SK-N-SH (cell line): ENCODE measurements around the gene ENDOV. TPM values are rescaled to one million over a fixed set of nuclear protein-coding genes. Genes with fewer than 3 reads are reported as not detected.

ENCODE experiments used
- CTCF ChIA-PET: fragments of 300-600, 350-600 bp; formaldehyde crosslinking; extraction: SDS; loops from one replicate; lab custom pipeline; 2021; lab: Yijun Ruan, JAX
- POLR2A ChIA-PET: fragments of 350-600 bp; sonication (Branson Sonifier 250); formaldehyde crosslinking; extraction: SDS; loops from one replicate; lab custom pipeline; 2020; ENCODE audit warnings: antibody characterized with exemption, inconsistent platforms; lab: Yijun Ruan, JAX
- DNase-seq: peaks from one replicate; pipeline ENCODE4 v3.0.0; 2012
- H2AFZ ChIP-seq: fragments of 200-600 bp; sonication (generic); 2 replicates; pipeline ENCODE4 v1.8.1; 2016; ENCODE audit warnings: antibody characterized with exemption, mild to moderate bottlenecking, low read depth
- H3F3A ChIP-seq: fragments of 200-600 bp; sonication (generic); replicated peaks from 2 replicates; pipeline ENCODE3; 2016; ENCODE audit warnings: antibody characterized with exemption, mild to moderate bottlenecking; ENCODE audit not compliant: insufficient read depth
- H3K27ac ChIP-seq, 2 experiments: fragments of 200-500 bp in 1 of 2; fragments of 200-600 bp in 1 of 2; sonication (Bioruptor generic) in 1 of 2; sonication (generic), shearing (Covaris generic) in 1 of 2; 2 replicates each; pipeline versions ENCODE4 v1.5.1 to v1.6.1; 2014 to 2016; ENCODE audit warnings: low read depth in 2 of 2, inconsistent platforms in 1 of 2, low read length in 1 of 2, mild to moderate bottlenecking in 1 of 2, mixed read lengths in 1 of 2
- H3K27me3 ChIP-seq: fragments of 200-600 bp; sonication (generic), shearing (Covaris generic); 2 replicates; pipeline ENCODE4 v1.6.1; 2016; ENCODE audit warnings: mixed run types; ENCODE audit not compliant: insufficient read depth
- H3K36me3 ChIP-seq, 2 experiments: fragments of 200-500 bp in 1 of 2; fragments of 200-600 bp in 1 of 2; sonication (Bioruptor generic) in 1 of 2; sonication (generic) in 1 of 2; replicated peaks in 1 of 2; 2 replicates each; pipeline versions ENCODE3 to v1.5.1; 2014 to 2016; ENCODE audit warnings: low read length in 1 of 2, mild to moderate bottlenecking in 1 of 2; ENCODE audit not compliant: insufficient read depth in 2 of 2, control insufficient read depth in 1 of 2
- H3K4me1 ChIP-seq, 2 experiments: fragments of 200-500 bp in 1 of 2; fragments of 200-600 bp in 1 of 2; sonication (Bioruptor generic) in 1 of 2; sonication (generic), shearing (Covaris generic) in 1 of 2; 2 replicates each; pipeline versions ENCODE4 v1.5.1 to v1.6.1; 2014 to 2016; ENCODE audit warnings: low read depth in 1 of 2, low read length in 1 of 2, mixed run types in 1 of 2; ENCODE audit not compliant: insufficient read depth in 2 of 2, control insufficient read depth in 1 of 2
- H3K4me2 ChIP-seq: fragments of 200-600 bp; sonication (generic), shearing (Covaris generic); 2 replicates; pipeline ENCODE4 v1.6.1; 2017; ENCODE audit warnings: mixed run types
- H3K4me3 ChIP-seq, 2 experiments: fragments of 200-500 bp in 1 of 2; fragments of 200-600 bp in 1 of 2; sonication (Bioruptor generic) in 1 of 2; sonication (generic), shearing (Covaris generic) in 1 of 2; 2 replicates each; pipeline versions ENCODE4 v1.5.1 to v1.8.1; 2014 to 2016; ENCODE audit warnings: low read depth in 2 of 2, inconsistent platforms in 1 of 2, low read length in 1 of 2, mild to moderate bottlenecking in 1 of 2, mixed read lengths in 1 of 2, moderate library complexity in 1 of 2
- H3K79me2 ChIP-seq: fragments of 200-600 bp; sonication (generic); 2 replicates; pipeline ENCODE4 v1.8.1; 2017; ENCODE audit warnings: mild to moderate bottlenecking; ENCODE audit not compliant: insufficient read depth
- H3K9ac ChIP-seq: fragments of 200-600 bp; sonication (generic); 2 replicates; pipeline ENCODE4 v1.6.1; 2017; ENCODE audit warnings: mixed run types
- H3K9me2 ChIP-seq: fragments of 200-600 bp; sonication (generic); 2 replicates; pipeline ENCODE4 v1.6.1; 2017; ENCODE audit warnings: mixed run types
- H3K9me3 ChIP-seq: fragments of 200-600 bp; sonication (generic); 2 replicates; pipeline ENCODE4 v1.6.1; 2017; ENCODE audit warnings: mixed run types, mild to moderate bottlenecking, moderate library complexity
- H4K20me1 ChIP-seq: fragments of 200-600 bp; sonication (generic); 2 replicates; pipeline ENCODE4 v1.6.1; 2017; ENCODE audit warnings: mild to moderate bottlenecking, mixed run types; ENCODE audit not compliant: insufficient read depth
- EP300 ChIP-seq, 2 experiments: IDR thresholded peaks; 2 replicates each; pipeline versions ENCODE4 v1.4.0 to v1.6.1; 2012; ENCODE audit warnings: borderline replicate concordance in 1 of 2, low read depth in 1 of 2, low read length in 1 of 2
- FOXM1 ChIP-seq: IDR thresholded peaks from 2 replicates; pipeline ENCODE4 v1.4.0; 2012; ENCODE audit warnings: low read depth, mild to moderate bottlenecking
- GABPA ChIP-seq: IDR thresholded peaks from 2 replicates; pipeline ENCODE4 v1.4.0; 2012; ENCODE audit warnings: low read depth, mild to moderate bottlenecking
- GATA2 ChIP-seq: sonication (generic); formaldehyde crosslinking; IDR thresholded peaks from 2 replicates; pipeline ENCODE4 v1.5.0; 2020; ENCODE audit warnings: mild to moderate bottlenecking, missing genetic modification reagents
- JUND ChIP-seq: IDR thresholded peaks from 2 replicates; pipeline ENCODE4 v1.4.0; 2012
- MEF2A ChIP-seq: IDR thresholded peaks from 2 replicates; pipeline ENCODE4 v1.4.0; 2012; ENCODE audit warnings: low read depth, borderline replicate concordance
- MXI1 ChIP-seq: IDR thresholded peaks from 2 replicates; pipeline ENCODE4 v1.6.1; 2012; ENCODE audit warnings: mild to moderate bottlenecking, low read depth, low read length, improper control_type of control experiment
- NFIC ChIP-seq: IDR thresholded peaks from 2 replicates; pipeline ENCODE4 v1.4.0; 2012; ENCODE audit warnings: borderline replicate concordance
- NRF1 ChIP-seq: IDR thresholded peaks from 2 replicates; pipeline ENCODE4 v1.6.1; 2012; ENCODE audit warnings: low read depth, mild to moderate bottlenecking, low read length
- POLR2AphosphoS5 ChIP-seq: IDR thresholded peaks from 2 replicates; pipeline ENCODE4 v1.6.1; 2012; ENCODE audit warnings: low read depth, low read length
- RAD21 ChIP-seq: IDR thresholded peaks from 2 replicates; pipeline ENCODE4 v1.6.1; 2012; ENCODE audit warnings: mild to moderate bottlenecking, low read length
- RCOR1 ChIP-seq: fragments of 150-350 bp; IDR thresholded peaks from 2 replicates; pipeline ENCODE4 v1.6.1; 2017; ENCODE audit warnings: antibody characterized with exemption, low read length
- SIN3A ChIP-seq: IDR thresholded peaks from 2 replicates; pipeline ENCODE4 v1.6.1; 2012; ENCODE audit warnings: low read depth, mild to moderate bottlenecking, low read length, moderate library complexity, borderline replicate concordance
- TAF1 ChIP-seq: IDR thresholded peaks from 2 replicates; pipeline ENCODE4 v1.6.1; 2012; ENCODE audit warnings: low read depth, mild to moderate bottlenecking, low read length, moderate library complexity, borderline replicate concordance
- TCF12 ChIP-seq: IDR thresholded peaks from 2 replicates; pipeline ENCODE4 v1.4.0; 2012
- TEAD4 ChIP-seq: IDR thresholded peaks from 2 replicates; pipeline ENCODE4 v1.4.0; 2012; ENCODE audit warnings: mild to moderate bottlenecking, borderline replicate concordance; ENCODE audit not compliant: insufficient read depth
- YY1 ChIP-seq: IDR thresholded peaks from 2 replicates; pipeline ENCODE4 v1.4.0; 2012; ENCODE audit warnings: low read depth, mild to moderate bottlenecking
- WGBS: methylation state at CpG from one replicate; pipeline ENCODE4 v1.1.6; 2017; ENCODE audit warnings: low lambda C conversion rate; 5-methylcytosine and 5-hydroxymethylcytosine counted together
- polyA plus RNA-seq, 3 experiments: library from polyadenylated mRNA; depleted of rRNA; stranded (reverse); fragments of >200 nt; gene quantifications; 2 replicates each; pipeline ENCODE4 v1.2.3, GENCODE V29; 2012
- TF ChIP-seq, protein P1 (sequence below): fragments of 200-600 bp; sonication (generic); IDR thresholded peaks from 2 replicates; pipeline ENCODE4 v1.6.1; 2017; ENCODE audit warnings: antibody characterized with exemption, mild to moderate bottlenecking, moderate library complexity
- TF ChIP-seq, protein P2 (sequence below): IDR thresholded peaks from 2 replicates; pipeline ENCODE4 v1.4.0; 2012; ENCODE audit warnings: low read depth
- TF ChIP-seq, protein P3 (sequence below): fragments of 150-350 bp; IDR thresholded peaks from 2 replicates; pipeline ENCODE4 v1.6.1; 2017; ENCODE audit warnings: antibody characterized with exemption, low read length, low read depth, borderline replicate concordance
- TF ChIP-seq, protein P4 (sequence below): IDR thresholded peaks from 2 replicates; pipeline ENCODE4 v1.4.0; 2012; ENCODE audit warnings: low read depth, borderline replicate concordance

ENDOV gene
- polyA plus RNA-seq, 1 of the 3 experiments (the other 2 are of a cell fraction), result 83.6 TPM

DNA sequence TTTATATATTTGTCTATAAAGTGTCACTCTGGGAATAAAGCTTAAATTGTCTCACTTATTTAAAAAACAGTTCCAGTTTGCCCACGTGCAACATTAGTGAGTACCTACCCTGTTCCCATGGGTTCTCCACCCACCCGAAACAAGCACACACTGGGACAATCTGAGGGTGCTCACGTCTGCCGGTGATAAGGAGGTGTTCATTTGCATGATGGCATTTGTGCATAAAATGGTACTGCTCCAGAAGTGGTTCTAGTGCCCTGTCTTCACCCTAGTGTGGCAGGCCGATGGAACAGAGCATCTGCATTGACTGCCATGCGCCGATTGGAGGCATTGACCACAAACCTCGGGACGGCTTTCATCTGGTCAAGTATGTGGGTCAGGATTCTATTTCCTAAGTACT is 35.6 kb upstream of the ENDOV start:
- Histone ChIP-seq H3K4me2 (no peak overlapping the region), H3K9me3 (no peaks in the 10 kb centered on the region), H3K27me3 (no peaks in the 10 kb centered on the region), H3K4me1 (peaks cover 0 to 8% of the 10 kb centered on the region in 2 experiments; a peak in 2 of 4 replicates), H3K36me3 (peaks cover 88 to 92% of the 10 kb centered on the region in 2 experiments), H2AFZ (no peak overlapping the region), H3K4me3 (no peak overlapping the region), H3F3A (peaks cover 7% of the 10 kb centered on the region), H4K20me1 (no peaks in the 10 kb centered on the region), H3K9me2 (no peaks in the 10 kb centered on the region), H3K27ac (no peak overlapping the region), H3K79me2 (no peaks in the 10 kb centered on the region), H3K9ac (no peak overlapping the region)
- ChIA-PET CTCF (interaction anchor here (1.2 to 2.1 kb wide), 3 partner anchors 26 to 297 kb away, joined by 3 to 7 read pairs (median 5); partner anchors contain the start of gene ENDOV), POLR2A (no interaction called here)
- no peak for TF ChIP-seq SIN3A
- TF ChIP-seq TEAD4, result no peak
- no peak for TF ChIP-seq NRF1
- TF ChIP-seq JUND, result no peak
- no peak for TF ChIP-seq POLR2AphosphoS5
- TF ChIP-seq, protein P1, sequence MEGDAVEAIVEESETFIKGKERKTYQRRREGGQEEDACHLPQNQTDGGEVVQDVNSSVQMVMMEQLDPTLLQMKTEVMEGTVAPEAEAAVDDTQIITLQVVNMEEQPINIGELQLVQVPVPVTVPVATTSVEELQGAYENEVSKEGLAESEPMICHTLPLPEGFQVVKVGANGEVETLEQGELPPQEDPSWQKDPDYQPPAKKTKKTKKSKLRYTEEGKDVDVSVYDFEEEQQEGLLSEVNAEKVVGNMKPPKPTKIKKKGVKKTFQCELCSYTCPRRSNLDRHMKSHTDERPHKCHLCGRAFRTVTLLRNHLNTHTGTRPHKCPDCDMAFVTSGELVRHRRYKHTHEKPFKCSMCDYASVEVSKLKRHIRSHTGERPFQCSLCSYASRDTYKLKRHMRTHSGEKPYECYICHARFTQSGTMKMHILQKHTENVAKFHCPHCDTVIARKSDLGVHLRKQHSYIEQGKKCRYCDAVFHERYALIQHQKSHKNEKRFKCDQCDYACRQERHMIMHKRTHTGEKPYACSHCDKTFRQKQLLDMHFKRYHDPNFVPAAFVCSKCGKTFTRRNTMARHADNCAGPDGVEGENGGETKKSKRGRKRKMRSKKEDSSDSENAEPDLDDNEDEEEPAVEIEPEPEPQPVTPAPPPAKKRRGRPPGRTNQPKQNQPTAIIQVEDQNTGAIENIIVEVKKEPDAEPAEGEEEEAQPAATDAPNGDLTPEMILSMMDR, result no peak
- TF ChIP-seq, protein P2, sequence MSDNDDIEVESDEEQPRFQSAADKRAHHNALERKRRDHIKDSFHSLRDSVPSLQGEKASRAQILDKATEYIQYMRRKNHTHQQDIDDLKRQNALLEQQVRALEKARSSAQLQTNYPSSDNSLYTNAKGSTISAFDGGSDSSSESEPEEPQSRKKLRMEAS, result no peak
- no peak for TF ChIP-seq MXI1
- no peak for TF ChIP-seq GATA2 (CRISPR knock-in tag)
- no peak for TF ChIP-seq GABPA
- TF ChIP-seq RAD21, result no peak
- TF ChIP-seq TAF1, result no peak
- TF ChIP-seq, protein P3, sequence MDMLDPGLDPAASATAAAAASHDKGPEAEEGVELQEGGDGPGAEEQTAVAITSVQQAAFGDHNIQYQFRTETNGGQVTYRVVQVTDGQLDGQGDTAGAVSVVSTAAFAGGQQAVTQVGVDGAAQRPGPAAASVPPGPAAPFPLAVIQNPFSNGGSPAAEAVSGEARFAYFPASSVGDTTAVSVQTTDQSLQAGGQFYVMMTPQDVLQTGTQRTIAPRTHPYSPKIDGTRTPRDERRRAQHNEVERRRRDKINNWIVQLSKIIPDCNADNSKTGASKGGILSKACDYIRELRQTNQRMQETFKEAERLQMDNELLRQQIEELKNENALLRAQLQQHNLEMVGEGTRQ, result no peak
- TF ChIP-seq NFIC, result no peak
- TF ChIP-seq MEF2A, result no peak
- DNase-seq, result no peak
- 96% methylated on average over 9 of the region's 9 CpGs for WGBS

DNA sequence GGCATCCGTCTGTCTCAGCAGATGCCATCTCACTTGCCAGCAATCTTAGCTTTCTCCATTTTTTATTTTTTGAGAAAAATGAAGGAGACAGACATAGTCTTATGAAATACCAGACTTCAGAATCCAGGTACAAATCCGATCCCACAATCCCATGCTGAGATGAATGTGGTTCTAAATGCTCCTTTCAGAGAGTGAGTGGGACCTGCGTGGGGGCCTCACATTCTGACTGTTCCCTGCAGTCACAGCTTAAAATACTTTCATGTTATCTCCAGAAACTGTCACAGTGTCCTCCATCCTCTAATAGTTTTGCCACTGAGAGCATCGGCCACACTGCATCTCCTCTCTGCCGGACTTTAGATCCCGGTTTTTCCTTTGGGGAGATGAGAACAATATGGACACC is 34.9 kb upstream of the ENDOV start:
- CTCF ChIA-PET, result interaction anchor here (1.2 to 2.1 kb wide), 2 partner anchors 27 to 34 kb away, joined by 5 to 7 read pairs; partner anchors contain the start of gene ENDOV
- Histone ChIP-seq H3K9me2 (no peaks in the 10 kb centered on the region), H3K79me2 (no peaks in the 10 kb centered on the region)
- DNase-seq, result no peak
- TF ChIP-seq RCOR1, result no peak
- no peak for TF ChIP-seq FOXM1
- TF ChIP-seq EP300 (IDR thresholded peaks at IDR 0.05; ENCODE audit: borderline replicate concordance in 1 of 2, low read depth in 1 of 2, low read length in 1 of 2), result no peak
- TF ChIP-seq, protein P2, result no peak
- TF ChIP-seq RAD21, result no peak
- no peak for TF ChIP-seq POLR2AphosphoS5
- TF ChIP-seq, protein P4, sequence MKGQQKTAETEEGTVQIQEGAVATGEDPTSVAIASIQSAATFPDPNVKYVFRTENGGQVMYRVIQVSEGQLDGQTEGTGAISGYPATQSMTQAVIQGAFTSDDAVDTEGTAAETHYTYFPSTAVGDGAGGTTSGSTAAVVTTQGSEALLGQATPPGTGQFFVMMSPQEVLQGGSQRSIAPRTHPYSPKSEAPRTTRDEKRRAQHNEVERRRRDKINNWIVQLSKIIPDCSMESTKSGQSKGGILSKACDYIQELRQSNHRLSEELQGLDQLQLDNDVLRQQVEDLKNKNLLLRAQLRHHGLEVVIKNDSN, result no peak
- TF ChIP-seq, protein P3, result no peak
- no peak for TF ChIP-seq YY1
- TF ChIP-seq MXI1, result no peak
- TF ChIP-seq TCF12, result no peak
- no peak for TF ChIP-seq SIN3A
- TF ChIP-seq, all 33 proteins: peak for 0
- H3F3A ChIP-seq, result peaks cover 7% of the 10 kb centered on the region
- no peaks in the 10 kb centered on the region for H3K27me3 ChIP-seq
- H4K20me1 ChIP-seq, result no peaks in the 10 kb centered on the region
- H3K36me3 ChIP-seq, result peaks cover 88 to 92% of the 10 kb centered on the region in 2 experiments
- no peaks in the 10 kb centered on the region for H3K9me3 ChIP-seq
- peaks cover 0 to 8% of the 10 kb centered on the region in 2 experiments; a peak in 2 of 4 replicates for H3K4me1 ChIP-seq
- no peak overlapping the region for H3K4me3 ChIP-seq
- H3K9ac ChIP-seq, result no peak overlapping the region
- POLR2A ChIA-PET, result no interaction called here
- WGBS, result 95% methylated on average over 6 of the region's 6 CpGs
- no peak overlapping the region for H3K4me2 ChIP-seq
- no peak overlapping the region for H2AFZ ChIP-seq
- no peak overlapping the region for H3K27ac ChIP-seq
